Calu3 (cell line): ENCODE measurements around the gene PLG. TPM values are rescaled to one million over a fixed set of nuclear protein-coding genes. Genes with fewer than 3 reads are reported as not detected.
"Not testable (repeated sequence)": the region's sequence is repeated elsewhere in the genome, so short reads cannot be mapped to it uniquely, and the experiment has no call there.

ENCODE experiments used
- BruUV-seq: library from RNA; stranded (reverse); fragments of 400-500 nt; replicated peaks from 2 replicates; lab custom pipeline; 2021; lab: Mats Ljungman, UMichigan
- CTCF ChIA-PET: fragments of 300-600 bp; sonication (Branson Sonifier 250); formaldehyde crosslinking; loops from one replicate; lab custom pipeline; 2022; ENCODE audit warnings: antibody characterized with exemption; lab: Charles Lee
- DNase-seq: peaks from one replicate; pipeline ENCODE4 v3.0.0; 2022
- H3K27ac Mint-ChIP-seq: one replicate; pipeline ENCODE4 v1.8.0; 2022; ENCODE audit warnings: mixed read lengths; ENCODE audit not compliant: unreplicated experiment
- H3K27me3 Mint-ChIP-seq: one replicate; pipeline ENCODE4 v1.8.0; 2022; ENCODE audit warnings: mixed read lengths; ENCODE audit not compliant: unreplicated experiment
- H3K36me3 Mint-ChIP-seq: one replicate; pipeline ENCODE4 v1.8.0; 2022; ENCODE audit warnings: mild to moderate bottlenecking, moderate library complexity, mixed read lengths; ENCODE audit not compliant: insufficient read depth, unreplicated experiment
- H3K4me1 Mint-ChIP-seq: one replicate; pipeline ENCODE4 v1.8.0; 2022; ENCODE audit warnings: mild to moderate bottlenecking, low read depth, mixed read lengths; ENCODE audit not compliant: unreplicated experiment
- H3K4me3 Mint-ChIP-seq: one replicate; pipeline ENCODE4 v1.8.0; 2022; ENCODE audit warnings: mild to moderate bottlenecking, low read depth, moderate library complexity, mixed read lengths; ENCODE audit not compliant: unreplicated experiment
- H3K9me3 Mint-ChIP-seq: one replicate; pipeline ENCODE4 v1.8.0; 2022; ENCODE audit warnings: low read depth, mixed read lengths; ENCODE audit not compliant: unreplicated experiment
- CTCF ChIP-seq: fragments of 200-600 bp; IDR thresholded peaks from one replicate; pipeline ENCODE4 v1.8.0; 2022; ENCODE audit warnings: antibody characterized with exemption; ENCODE audit not compliant: unreplicated experiment
- intact Hi-C: fragments of 100-400 bp; cut with micrococcal nuclease; formaldehyde crosslinking; loops from one replicate; pipeline ENCODE4 v1.10.0; 2022; ENCODE audit not compliant: unreplicated experiment
- total RNA-seq: library from RNA; stranded (reverse); gene quantifications from 2 replicates; pipeline ENCODE4 v1.2.3, GENCODE V29; 2022

Gene PLG
- total RNA-seq, 1 experiment from 2014 or later = not detected

DNA sequence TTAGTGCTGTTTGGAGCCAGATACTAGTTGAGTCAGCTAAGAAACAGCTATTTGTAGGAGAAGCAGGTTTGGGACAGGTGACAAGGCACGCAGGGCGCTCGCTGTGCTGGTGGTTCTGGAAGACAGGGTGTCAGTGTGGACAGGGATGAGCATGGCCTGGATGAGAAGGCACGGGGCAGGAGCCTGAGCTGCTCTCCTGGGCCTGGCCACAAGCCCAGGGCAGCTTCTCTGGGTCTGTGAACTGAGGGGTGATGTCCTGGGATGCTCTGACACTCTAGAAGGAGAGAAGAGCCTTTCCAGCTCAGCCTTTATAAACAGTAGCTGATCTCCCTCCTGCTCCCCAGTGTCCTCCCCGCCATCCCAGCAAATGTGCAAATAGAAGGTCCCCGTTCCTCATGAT lies 37.9 kb downstream of the PLG start:
- BruUV-seq = no TSS peak
- CTCF ChIA-PET = no interaction called here
- Mint-ChIP-seq H3K27ac (no peak overlapping the region), H3K27me3 (peaks cover 7% of the 10 kb centered on the region), H3K9me3 (peaks cover 6% of the 10 kb centered on the region), H3K4me1 (no peaks in the 10 kb centered on the region), H3K4me3 (no peak overlapping the region), H3K36me3 (no peaks in the 10 kb centered on the region)
- intact Hi-C loops = loop anchor here (10.0 kb wide), 1 partner anchor 365 kb away; no protein-coding TSS in a partner anchor
- TF ChIP-seq CTCF = no peak
- no peak for DNase-seq

DNA sequence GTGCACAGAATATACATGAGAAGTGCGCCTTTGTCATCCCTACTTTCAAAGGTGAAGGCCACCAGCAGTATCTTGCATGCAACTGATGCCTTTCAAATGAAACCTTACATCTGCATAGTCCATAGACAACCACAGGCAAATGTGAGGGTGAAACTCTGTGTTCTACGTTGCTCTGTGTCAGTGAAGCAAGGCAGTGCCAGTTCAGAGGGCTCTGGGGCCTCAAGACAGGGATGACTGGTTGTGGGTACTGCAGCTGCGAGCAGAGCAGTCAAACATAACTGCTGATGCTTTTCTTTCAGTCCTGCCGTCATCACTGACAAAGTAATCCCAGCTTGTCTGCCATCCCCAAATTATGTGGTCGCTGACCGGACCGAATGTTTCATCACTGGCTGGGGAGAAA lies 39.0 kb downstream of the PLG start:
- H3K4me3 Mint-ChIP-seq, DNase-seq, BruUV-seq, H3K4me1 Mint-ChIP-seq, intact Hi-C loops, H3K27ac Mint-ChIP-seq, CTCF ChIA-PET, H3K9me3 Mint-ChIP-seq, H3K36me3 Mint-ChIP-seq: not testable (repeated sequence)
- peaks cover 18% of the 10 kb centered on the region for H3K27me3 Mint-ChIP-seq

DNA sequence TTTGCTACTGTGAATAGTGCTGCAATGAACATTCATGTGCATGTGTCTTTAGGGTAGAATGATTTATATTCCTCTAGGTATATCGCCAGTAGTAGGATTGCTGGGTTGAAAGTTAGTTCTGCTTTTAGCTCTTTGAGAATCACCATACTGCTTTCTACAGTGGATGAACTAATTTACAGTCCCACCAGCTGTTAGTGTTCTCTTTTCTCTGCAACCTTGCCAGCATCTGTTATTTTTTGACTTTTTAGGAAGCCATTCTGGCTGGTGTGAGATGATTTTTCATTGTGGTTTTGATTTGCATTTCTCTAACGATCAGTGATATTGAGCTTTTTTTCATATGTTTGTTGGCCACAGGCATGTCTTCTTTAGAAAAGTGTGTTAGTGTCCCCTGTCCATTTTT lies 40.0 kb downstream of the PLG start:
- Mint-ChIP-seq H3K4me1 (no peaks in the 10 kb centered on the region), H3K4me3 (no peak overlapping the region), H3K9me3 (peaks cover 8% of the 10 kb centered on the region), H3K27me3 (peaks cover 23% of the 10 kb centered on the region), H3K27ac (no peak overlapping the region), H3K36me3 (no peaks in the 10 kb centered on the region)
- no TSS peak for BruUV-seq
- no peak for DNase-seq
- CTCF ChIA-PET = no interaction called here
- intact Hi-C loops = no loop called here
- no peak for TF ChIP-seq CTCF

DNA sequence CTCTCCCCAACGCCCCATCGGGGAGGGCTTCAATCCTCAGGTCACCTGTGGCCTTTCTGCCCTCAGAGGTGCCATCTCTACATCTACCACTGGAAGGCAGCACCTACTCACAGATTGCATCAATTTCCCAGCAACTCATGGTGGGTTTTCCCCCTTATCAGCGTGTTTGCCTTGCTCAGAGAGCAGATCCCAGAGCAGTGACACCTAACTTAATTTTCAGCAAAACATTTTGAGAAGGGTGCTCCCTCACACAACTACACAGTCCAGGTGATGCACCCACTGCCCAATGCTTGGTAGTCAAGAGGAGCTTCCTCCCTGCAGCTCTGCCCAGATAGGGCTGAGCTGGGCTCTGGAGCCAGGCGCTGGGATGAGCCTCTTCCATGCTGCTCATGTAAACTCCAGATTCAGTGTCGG lies 48.2 kb downstream of the PLG start:
- peak; percentile 89 for TF ChIP-seq CTCF
- BruUV-seq = no TSS peak
- peak; percentile 61 for DNase-seq
- Mint-ChIP-seq H3K27me3 (peaks cover 12% of the 10 kb centered on the region), H3K9me3 (peaks cover 3% of the 10 kb centered on the region), H3K4me1 (no peaks in the 10 kb centered on the region), H3K27ac (no peak overlapping the region), H3K4me3 (no peak overlapping the region), H3K36me3 (no peaks in the 10 kb centered on the region)
- CTCF ChIA-PET = interaction anchor here (0.6 to 1.7 kb wide), 6 partner anchors 40 to 624 kb away, joined by 3 to 15 read pairs (median 4); no protein-coding TSS in a partner anchor
- intact Hi-C loops = loop anchor here (2.0 to 5.0 kb wide), 4 partner anchors 182 to 621 kb away; no protein-coding TSS in a partner anchor

DNA sequence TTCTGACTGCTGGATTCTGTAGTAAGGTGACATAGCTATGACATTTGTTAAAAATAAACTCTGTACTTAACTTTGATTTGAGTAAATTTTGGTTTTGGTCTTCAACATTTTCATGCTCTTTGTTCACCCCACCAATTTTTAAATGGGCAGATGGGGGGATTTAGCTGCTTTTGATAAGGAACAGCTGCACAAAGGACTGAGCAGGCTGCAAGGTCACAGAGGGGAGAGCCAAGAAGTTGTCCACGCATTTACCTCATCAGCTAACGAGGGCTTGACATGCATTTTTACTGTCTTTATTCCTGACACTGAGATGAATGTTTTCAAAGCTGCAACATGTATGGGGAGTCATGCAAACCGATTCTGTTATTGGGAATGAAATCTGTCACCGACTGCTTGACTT lies 51.2 kb downstream of the PLG start:
- CTCF ChIA-PET, DNase-seq, BruUV-seq, H3K27ac Mint-ChIP-seq, H3K36me3 Mint-ChIP-seq, H3K27me3 Mint-ChIP-seq, H3K4me1 Mint-ChIP-seq, H3K4me3 Mint-ChIP-seq, H3K9me3 Mint-ChIP-seq: not testable (repeated sequence)
- intact Hi-C loops = loop anchor here (5.0 kb wide), 2 partner anchors 179 to 339 kb away; no protein-coding TSS in a partner anchor
